NT2/D1 (cell line): ENCODE results near the gene ITSN1.

Experiments used
- SUZ12 ChIP-seq: IDR thresholded peaks from 2 replicates; pipeline ENCODE4 v1.6.1; 2011; ENCODE audit not compliant: insufficient read length, insufficient read depth; ENCODE audit errors: extremely low read depth
- ZNF274 ChIP-seq: IDR thresholded peaks from 2 replicates; pipeline ENCODE4 v1.6.1; 2011; ENCODE audit warnings: mild to moderate bottlenecking, low read depth, low read length

DNA sequence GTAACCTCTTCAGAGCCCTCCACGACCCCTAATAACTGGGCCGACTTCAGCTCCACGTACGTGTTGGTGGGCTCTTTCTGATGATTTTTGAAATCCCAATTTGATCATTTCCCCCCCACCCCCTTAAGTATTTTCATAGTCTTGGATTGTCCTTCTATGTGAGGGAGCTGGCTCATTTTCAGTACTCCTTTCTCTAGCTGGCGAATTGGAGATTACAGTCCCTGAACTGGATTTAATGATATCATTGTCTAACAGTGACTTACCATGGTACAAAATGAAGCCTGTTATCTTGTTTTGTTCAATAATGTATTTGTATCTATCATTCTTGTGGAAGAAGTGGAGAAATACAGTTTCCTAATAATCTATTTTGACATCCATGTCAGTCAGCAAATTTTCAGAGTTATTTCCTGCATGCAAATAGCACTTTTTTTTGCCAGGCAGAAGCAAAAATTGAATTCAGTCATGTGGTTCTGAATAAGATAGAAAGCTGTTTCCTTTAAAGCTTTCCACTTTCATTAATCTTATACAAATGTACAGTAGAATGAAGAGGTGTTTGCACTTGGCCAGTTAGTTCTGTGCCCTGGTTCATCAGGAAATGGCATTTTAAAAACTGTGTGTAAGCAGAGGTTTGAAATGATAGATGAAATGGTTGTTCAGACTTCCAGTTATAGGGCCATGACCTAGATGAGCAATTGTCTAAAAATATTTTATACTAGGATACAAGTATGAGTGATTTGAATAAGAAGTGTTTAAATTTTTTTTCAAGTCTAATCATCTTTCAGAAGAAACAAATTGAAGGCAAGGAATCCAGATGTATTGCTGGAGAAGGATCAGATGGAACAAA lies 169.1 kb downstream of the ITSN1 start:
- TF ChIP-seq ZNF274 (no peak), SUZ12 (no peak)
